ENCODE measurements around the gene ZNF446. TPM values are rescaled to one million over a fixed set of nuclear protein-coding genes. Genes with fewer than 3 reads are reported as not detected.
"Not testable (repeated sequence)": the region's sequence is repeated elsewhere in the genome, so short reads cannot be mapped to it uniquely, and the experiment has no call there.

The ZNF446 gene
- total RNA-seq, 4 donors from 2014 or later, result 15.2 to 30.0 (median 25.6) TPM

DNA sequence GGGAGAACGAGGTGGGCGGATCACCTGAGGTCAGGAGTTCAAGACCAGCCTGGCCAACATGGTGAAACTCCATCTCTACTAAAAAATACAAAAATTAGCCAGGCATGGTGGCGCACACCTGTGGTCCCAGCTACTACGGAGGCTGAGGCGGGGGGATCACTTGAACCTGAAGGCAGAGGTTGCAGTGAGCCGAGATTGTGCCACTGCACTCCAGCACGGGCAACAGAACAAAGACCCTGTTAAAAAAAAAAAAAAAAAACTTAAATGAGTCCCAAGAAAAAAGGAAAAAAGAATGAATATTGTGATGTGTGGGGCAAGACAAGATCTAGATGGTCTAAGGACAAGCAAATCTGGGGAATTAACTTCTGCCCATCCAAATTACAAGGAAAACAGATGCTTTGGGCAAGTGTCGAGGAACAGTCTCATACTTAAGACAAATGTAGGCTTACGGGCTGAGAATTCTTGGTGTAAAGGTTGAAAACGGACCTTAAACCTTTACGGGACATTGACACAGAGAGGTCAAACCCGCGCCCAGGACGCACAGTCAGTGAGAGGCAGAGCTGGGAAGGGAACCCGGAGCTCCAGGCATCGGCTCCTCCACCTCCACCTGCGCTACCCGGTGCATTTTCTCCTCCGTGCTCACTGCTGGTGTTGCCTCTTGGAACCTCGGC is 9.9 kb upstream of the ZNF446 start:
- no peaks in the 10 kb centered on the region for H3K9me3 ChIP-seq
- WGBS, 2 donors, result 35 to 43% methylated on average over 17 to 20 of the region's 20 CpGs
- H3K4me3 ChIP-seq (replicated peaks in 1 of 3), result peak overlapping the region in 1 of 3 donors; percentile 81
- no peak for TF ChIP-seq POLR2A (IDR thresholded peaks at IDR 0.05)
- TF ChIP-seq, protein P1, sequence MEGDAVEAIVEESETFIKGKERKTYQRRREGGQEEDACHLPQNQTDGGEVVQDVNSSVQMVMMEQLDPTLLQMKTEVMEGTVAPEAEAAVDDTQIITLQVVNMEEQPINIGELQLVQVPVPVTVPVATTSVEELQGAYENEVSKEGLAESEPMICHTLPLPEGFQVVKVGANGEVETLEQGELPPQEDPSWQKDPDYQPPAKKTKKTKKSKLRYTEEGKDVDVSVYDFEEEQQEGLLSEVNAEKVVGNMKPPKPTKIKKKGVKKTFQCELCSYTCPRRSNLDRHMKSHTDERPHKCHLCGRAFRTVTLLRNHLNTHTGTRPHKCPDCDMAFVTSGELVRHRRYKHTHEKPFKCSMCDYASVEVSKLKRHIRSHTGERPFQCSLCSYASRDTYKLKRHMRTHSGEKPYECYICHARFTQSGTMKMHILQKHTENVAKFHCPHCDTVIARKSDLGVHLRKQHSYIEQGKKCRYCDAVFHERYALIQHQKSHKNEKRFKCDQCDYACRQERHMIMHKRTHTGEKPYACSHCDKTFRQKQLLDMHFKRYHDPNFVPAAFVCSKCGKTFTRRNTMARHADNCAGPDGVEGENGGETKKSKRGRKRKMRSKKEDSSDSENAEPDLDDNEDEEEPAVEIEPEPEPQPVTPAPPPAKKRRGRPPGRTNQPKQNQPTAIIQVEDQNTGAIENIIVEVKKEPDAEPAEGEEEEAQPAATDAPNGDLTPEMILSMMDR (IDR thresholded peaks at IDR 0.05), result no peak
- no peak overlapping the region for H3K27ac ChIP-seq
- peaks cover 5 to 12% of the 10 kb centered on the region in 2 donors for H3K36me3 ChIP-seq
- H3K4me1 ChIP-seq, result peaks cover 8 to 9% of the 10 kb centered on the region in 2 donors
- intact Hi-C loops (cut with DNase I), result no loop called here
- no peak for DNase-seq
- H3K27me3 ChIP-seq, result no peaks in the 10 kb centered on the region

DNA sequence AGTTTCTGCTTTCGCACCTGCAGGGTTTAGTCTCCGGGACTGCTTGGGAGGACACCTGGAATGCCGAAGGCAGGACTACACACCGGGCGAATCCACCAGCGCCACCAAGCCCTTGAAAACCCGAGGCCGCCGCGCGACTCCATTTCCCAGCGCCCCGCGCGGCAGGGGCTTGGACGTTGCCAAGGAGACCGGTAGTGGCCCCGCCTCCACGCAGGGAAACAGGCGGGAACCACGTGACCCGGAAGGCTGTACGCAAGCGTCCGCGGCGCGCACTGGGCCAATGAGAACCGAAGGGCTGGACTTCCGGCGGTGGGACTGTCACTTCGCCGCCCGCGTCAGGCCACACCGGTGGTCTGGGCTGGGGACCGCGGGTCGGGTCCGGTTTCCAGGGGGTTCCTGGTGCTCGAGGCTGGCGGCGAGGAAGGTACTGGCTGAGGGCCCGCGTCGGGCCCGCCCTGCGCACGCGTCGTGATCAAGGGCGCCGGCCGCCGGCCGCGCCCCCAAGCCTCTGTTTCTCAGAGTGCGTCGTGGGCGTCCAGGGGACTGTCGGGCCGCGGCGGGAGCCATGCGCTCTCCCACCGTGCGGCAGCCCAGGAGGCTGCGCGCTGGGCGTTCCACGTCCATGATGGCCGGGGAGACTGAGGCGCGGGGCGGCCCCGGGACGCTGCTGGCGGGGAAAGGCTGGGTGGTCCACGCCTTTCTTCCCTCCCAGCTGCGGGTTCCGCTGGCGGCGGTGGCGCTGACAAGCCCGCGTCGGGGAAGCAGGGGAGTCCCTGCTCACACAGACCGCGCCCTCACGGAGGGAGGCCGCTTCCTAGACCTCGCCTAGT is 9.2 kb upstream of the ZNF446 start, which contains the start of gene ZNF324:
ZNF324 (plus strand) TSS at position 321 of the 830 bp plus-strand sequence. CDS start 2,106 bp downstream, outside the sequence.
- intact Hi-C loops (cut with DNase I), result no loop called here
- whole genome bisulfite sequencing, 2 donors, result 0% methylated on average over 14 to 19 of the region's 92 CpGs
- peak in 1 of 2 donors; percentile 80 for TF ChIP-seq POLR2A (IDR thresholded peaks at IDR 0.05)
- TF ChIP-seq, protein P1 (IDR thresholded peaks at IDR 0.05), result peak in 1 of 6 experiments; percentile 6

DNA sequence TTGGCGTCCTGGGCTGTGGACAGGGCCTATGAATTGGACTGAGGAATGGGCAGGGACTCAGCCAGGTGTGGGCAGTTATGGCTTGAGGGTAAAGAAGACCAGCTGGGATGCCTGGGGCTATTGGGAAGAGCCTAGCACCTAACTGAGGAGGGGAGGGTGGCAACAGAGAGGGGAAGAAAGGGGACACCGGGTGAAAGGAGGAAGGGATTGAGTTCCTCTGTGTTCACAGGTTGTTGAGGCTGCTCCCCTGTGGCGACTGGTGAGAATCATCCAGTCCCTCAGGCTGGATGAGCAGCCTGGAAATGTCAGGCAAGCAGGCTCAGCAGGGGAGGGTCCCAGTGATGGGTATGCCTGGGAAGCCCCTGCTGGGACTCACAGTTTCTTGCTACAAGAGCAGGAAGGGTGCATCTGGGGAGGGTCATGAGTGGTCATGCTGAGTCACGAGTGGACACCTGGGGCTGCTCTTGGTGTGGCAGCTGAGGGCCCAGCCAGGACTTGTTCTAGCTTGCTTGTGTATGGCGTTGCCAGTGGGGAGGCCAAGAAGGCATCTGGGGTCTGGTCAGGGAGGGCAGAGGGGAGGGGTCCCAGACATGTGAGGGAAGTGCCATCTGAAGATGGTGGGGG is 7.8 kb upstream of the ZNF446 start:
- intact Hi-C loops (cut with DNase I), result no loop called here
- Histone ChIP-seq H3K9me3 (no peaks in the 10 kb centered on the region), H3K4me3 (replicated peaks in 1 of 3) (no peak overlapping the region), H3K4me1 (peaks cover 8 to 9% of the 10 kb centered on the region in 2 donors), H3K27me3 (no peaks in the 10 kb centered on the region), H3K36me3 (peaks cover 18 to 28% of the 10 kb centered on the region in 2 donors), H3K27ac (no peak overlapping the region)
- 62 to 66% methylated on average over 5 of the region's 5 CpGs for WGBS, 2 donors
- no peak for DNase-seq
- TF ChIP-seq POLR2A (IDR thresholded peaks at IDR 0.05), result no peak
- TF ChIP-seq, protein P1 (IDR thresholded peaks at IDR 0.05), result no peak

More for the DNA sequence above, 9.2 kb upstream of the ZNF446 start, which contains the start of gene ZNF324:
- DNase-seq, result peak; percentile 100
- Histone ChIP-seq H3K4me3 (replicated peaks in 1 of 3) (peak within 1 kb of the TSS; percentile 81 to 96 (median 96)), H3K9me3 (no peaks in the 10 kb centered on the region), H3K27ac (peak within 1 kb of the TSS in 2 of 3 donors; percentile 6 to 65), H3K4me1 (peaks cover 8 to 9% of the 10 kb centered on the region in 2 donors), H3K27me3 (no peaks in the 10 kb centered on the region), H3K36me3 (peaks cover 10 to 17% of the 10 kb centered on the region in 2 donors)

DNA sequence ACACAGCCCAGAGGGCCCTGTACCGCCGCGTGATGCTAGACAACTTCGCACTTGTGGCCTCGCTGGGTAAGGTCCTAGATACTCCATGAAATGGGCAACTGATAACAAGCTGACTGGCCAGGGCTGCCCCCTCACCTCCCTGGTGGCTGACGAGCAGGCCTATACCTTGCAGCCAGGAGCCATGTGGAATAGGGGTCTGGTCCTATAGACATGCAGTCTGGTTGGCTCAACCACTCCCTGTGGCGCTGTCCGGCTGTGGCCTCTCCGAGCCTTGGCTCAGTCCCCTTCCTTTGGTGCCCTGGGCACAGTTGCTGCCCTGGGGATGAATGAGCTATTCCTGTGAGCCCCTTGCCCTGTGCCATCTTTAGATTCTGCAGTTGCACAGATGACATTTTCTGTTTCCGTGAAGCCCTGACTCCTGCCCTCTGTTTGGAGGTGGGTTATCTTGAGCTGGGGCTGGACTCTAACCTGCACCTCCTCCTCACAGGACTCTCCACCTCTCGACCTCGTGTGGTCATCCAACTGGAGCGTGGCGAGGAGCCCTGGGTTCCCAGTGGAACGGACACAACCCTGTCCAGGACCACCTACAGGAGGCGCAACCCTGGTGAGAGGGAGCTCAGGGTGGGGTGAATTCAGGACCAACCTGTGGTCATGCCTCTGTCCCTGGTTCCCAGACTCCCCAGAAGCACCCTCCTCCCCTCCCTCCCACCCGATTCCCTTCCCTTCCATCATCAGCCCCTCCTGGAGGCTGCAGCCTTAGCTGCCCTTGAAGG is 6.7 kb upstream of the ZNF446 start:
- no peak for DNase-seq
- intact Hi-C loops (cut with DNase I), result no loop called here
- WGBS, 2 donors, result 91 to 93% methylated on average over 11 to 17 of the region's 17 CpGs
- no peak overlapping the region for H3K27ac ChIP-seq
- no peaks in the 10 kb centered on the region for H3K9me3 ChIP-seq
- no peak overlapping the region for H3K4me3 ChIP-seq (replicated peaks in 1 of 3)
- TF ChIP-seq POLR2A (IDR thresholded peaks at IDR 0.05), result no peak
- TF ChIP-seq, protein P1 (IDR thresholded peaks at IDR 0.05), result no peak
- peaks cover 18 to 28% of the 10 kb centered on the region in 2 donors for H3K36me3 ChIP-seq
- H3K27me3 ChIP-seq, result no peaks in the 10 kb centered on the region
- peaks cover 8 to 9% of the 10 kb centered on the region in 2 donors for H3K4me1 ChIP-seq

DNA sequence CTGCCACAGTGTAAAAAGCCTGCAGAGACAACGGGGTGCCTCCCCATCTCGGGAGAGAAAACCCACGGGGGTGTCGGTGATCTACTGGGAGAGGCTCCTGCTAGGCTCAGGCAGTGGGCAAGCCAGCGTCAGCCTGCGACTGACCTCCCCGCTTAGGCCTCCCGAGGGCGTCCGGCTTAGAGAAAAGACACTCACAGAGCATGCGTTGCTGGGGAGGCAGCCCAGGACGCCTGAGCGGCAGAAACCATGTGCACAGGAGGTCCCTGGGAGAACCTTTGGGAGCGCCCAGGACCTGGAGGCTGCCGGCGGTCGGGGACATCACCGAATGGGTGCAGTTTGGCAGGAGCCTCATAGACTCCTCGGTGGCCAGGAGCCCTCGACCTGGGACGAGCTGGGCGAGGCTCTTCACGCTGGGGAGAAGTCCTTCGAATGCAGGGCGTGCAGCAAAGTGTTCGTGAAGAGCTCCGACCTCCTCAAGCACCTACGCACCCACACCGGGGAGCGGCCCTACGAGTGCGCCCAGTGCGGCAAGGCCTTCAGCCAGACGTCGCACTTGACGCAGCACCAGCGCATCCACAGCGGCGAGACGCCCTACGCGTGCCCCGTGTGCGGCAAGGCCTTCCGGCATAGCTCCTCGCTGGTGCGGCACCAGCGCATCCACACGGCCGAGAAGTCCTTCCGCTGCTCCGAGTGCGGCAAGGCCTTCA is 5.2 kb upstream of the ZNF446 start:
- H3K4me1 ChIP-seq, result peaks cover 17 to 18% of the 10 kb centered on the region in 2 donors
- H3K36me3 ChIP-seq, result peaks cover 18 to 28% of the 10 kb centered on the region in 2 donors
- H3K27me3 ChIP-seq; H3K4me3 ChIP-seq (replicated peaks in 1 of 3); intact Hi-C loops (cut with DNase I); DNase-seq; H3K27ac ChIP-seq; H3K9me3 ChIP-seq: not testable (repeated sequence)
- WGBS, 2 donors, result 94 to 96% methylated on average over 16 to 27 of the region's 53 CpGs

Measured in thyroid gland (tissue), 4 donors.